K562 (cell line): ENCODE data around the gene KLHL15. TPM values are rescaled to one million over a fixed set of nuclear protein-coding genes. Genes with fewer than 3 reads are reported as not detected.

Source experiments
- BRF1 ChIP-seq: IDR thresholded peaks from 3 replicates; pipeline ENCODE4 v1.6.1; 2011; ENCODE audit warnings: borderline replicate concordance, mild to moderate bottlenecking; ENCODE audit not compliant: insufficient read length; ENCODE audit errors: extremely low read depth
- E2F3 ChIP-seq: fragments of 250-450 bp; sonication (Bioruptor Pico); IDR thresholded peaks from 2 replicates; pipeline ENCODE4 v1.4.0; 2020; ENCODE audit warnings: mild to moderate bottlenecking
- EP300 ChIP-seq: IDR thresholded peaks from 2 replicates; pipeline ENCODE4 v1.6.1; 2012; ENCODE audit warnings: low read length, improper control_type of control experiment
- ESRRA ChIP-seq: fragments of 450-650 bp; IDR thresholded peaks from 2 replicates; pipeline ENCODE4 v1.6.1; 2014; ENCODE audit warnings: low read depth, mild to moderate bottlenecking, moderate library complexity, borderline replicate concordance
- FOSL1 ChIP-seq: fragments of 200-800 bp; sonication (Bioruptor generic); conservative IDR thresholded peaks from 2 replicates; pipeline ENCODE4 v1.6.1; 2016; ENCODE audit warnings: missing genetic modification characterization, missing compliant biosample characterization
- JUND ChIP-seq, 2 experiments: IDR thresholded peaks; 2 replicates in 1 of 2; 3 replicates in 1 of 2; pipeline ENCODE4 v1.6.1; 2011; ENCODE audit warnings: borderline replicate concordance in 2 of 2, low read depth in 2 of 2, low read length in 2 of 2, improper control_type of control experiment in 1 of 2, missing biosample characterization in 1 of 2, missing genetic modification characterization in 1 of 2, missing genetic modification reagents in 1 of 2
- LCOR ChIP-seq: sonication (generic); formaldehyde crosslinking; IDR thresholded peaks from 2 replicates; pipeline ENCODE4 v1.8.0; 2022; ENCODE audit warnings: mild to moderate bottlenecking, missing genetic modification reagents
- NONO ChIP-seq, 2 experiments: fragments of 200-400 bp in 1 of 2; fragments of 450-650 bp in 1 of 2; formaldehyde crosslinking in 1 of 2; IDR thresholded peaks; 2 replicates each; pipeline ENCODE4 v1.6.1; 2017; ENCODE audit warnings: low read depth in 2 of 2, mild to moderate bottlenecking in 2 of 2, moderate library complexity in 2 of 2, low read length in 1 of 2
- RAD21 ChIP-seq, 2 experiments: fragments of 250-450 bp in 1 of 2; fragments of 450-650 bp in 1 of 2; sonication (Bioruptor Pico) in 1 of 2; formaldehyde crosslinking in 1 of 2; IDR thresholded peaks in 1 of 2; conservative IDR thresholded peaks in 1 of 2; 2 replicates each; pipeline versions ENCODE4 v1.4.0 to v1.8.0; 2020 to 2022; ENCODE audit warnings: mild to moderate bottlenecking in 2 of 2, moderate library complexity in 1 of 2
- RCOR1 ChIP-seq, 2 experiments: IDR thresholded peaks; 2 replicates each; pipeline ENCODE4 v1.6.1; 2012; ENCODE audit warnings: low read depth in 2 of 2, low read length in 2 of 2, borderline replicate concordance in 1 of 2, improper control_type of control experiment in 1 of 2
- RNF2 ChIP-seq: sonication (generic); IDR thresholded peaks from 2 replicates; pipeline ENCODE4 v1.6.1; 2016
- SRSF3 ChIP-seq: fragments of 200-400 bp; formaldehyde crosslinking; IDR thresholded peaks from 2 replicates; pipeline ENCODE4 v1.6.1; 2016; ENCODE audit warnings: mild to moderate bottlenecking, low read length, moderate library complexity; ENCODE audit not compliant: insufficient read depth
- TBP ChIP-seq: optimal IDR thresholded peaks from 2 replicates; pipeline ENCODE3; 2011; ENCODE audit warnings: low read depth, low read length, improper control_type of control experiment
- TOE1 ChIP-seq, 2 experiments: fragments of 450-650 bp in 1 of 2; sonication (generic) in 1 of 2; formaldehyde crosslinking in 1 of 2; IDR thresholded peaks; 2 replicates each; pipeline versions ENCODE4 v1.7.1 to v1.8.0; 2016 to 2022; ENCODE audit warnings: borderline replicate concordance in 2 of 2, mild to moderate bottlenecking in 2 of 2, antibody characterized with exemption in 1 of 2, inconsistent platforms in 1 of 2, low read depth in 1 of 2, missing genetic modification reagents in 1 of 2, moderate library complexity in 1 of 2
- ZFP91 ChIP-seq: sonication (generic); formaldehyde crosslinking; IDR thresholded peaks from 2 replicates; pipeline ENCODE4 v1.8.0; 2022; ENCODE audit warnings: mild to moderate bottlenecking, missing genetic modification reagents
- ZNF444 ChIP-seq: fragments of 250-450 bp; sonication (Bioruptor Pico); IDR thresholded peaks from 2 replicates; pipeline ENCODE4 v1.4.0; 2020; ENCODE audit warnings: mild to moderate bottlenecking, moderate library complexity
- polyA plus RNA-seq, 8 experiments: library from polyadenylated mRNA; depleted of rRNA in 4 of 8; stranded (reverse) in 5 of 8; unstranded in 3 of 8; fragments of >200 nt; fragmentation: Nextera tagmentation in 2 of 8; fragmentation: Illumina TruSeq in 1 of 8; extraction: Ambion mirVana in 2 of 8; extraction: Trizol in 1 of 8; gene quantifications; 2 replicates each; pipeline versions ENCODE4 v1.2.1 to v1.2.3, GENCODE V29; 2011 to 2014; ENCODE audit warnings: inconsistent platforms in 1 of 8, missing spikeins in 1 of 8
- total RNA-seq, 7 experiments: library from RNA; depleted of rRNA in 6 of 7; stranded (reverse); fragments of >200 nt in 6 of 7; fragmentation: Illumina TruSeq in 2 of 7; extraction: Trizol in 2 of 7; gene quantifications; 2 replicates each; pipeline versions ENCODE4 v1.2.1 to v1.2.3, GENCODE V29; 2011 to 2021; ENCODE audit warnings: low replicate concordance in 1 of 7
- TF ChIP-seq, protein P1 (sequence below): sonication (generic); formaldehyde crosslinking; IDR thresholded peaks from 2 replicates; pipeline ENCODE4 v1.8.1; 2023; ENCODE audit warnings: mild to moderate bottlenecking, missing genetic modification reagents, moderate library complexity

KLHL15 gene
- total and polyA plus RNA-seq, 9 of the 15 experiments (the other 6 are each of a cell fraction or from before 2014, with no cell fraction given): 3.0 to 12.4 (median 7.6) TPM

DNA sequence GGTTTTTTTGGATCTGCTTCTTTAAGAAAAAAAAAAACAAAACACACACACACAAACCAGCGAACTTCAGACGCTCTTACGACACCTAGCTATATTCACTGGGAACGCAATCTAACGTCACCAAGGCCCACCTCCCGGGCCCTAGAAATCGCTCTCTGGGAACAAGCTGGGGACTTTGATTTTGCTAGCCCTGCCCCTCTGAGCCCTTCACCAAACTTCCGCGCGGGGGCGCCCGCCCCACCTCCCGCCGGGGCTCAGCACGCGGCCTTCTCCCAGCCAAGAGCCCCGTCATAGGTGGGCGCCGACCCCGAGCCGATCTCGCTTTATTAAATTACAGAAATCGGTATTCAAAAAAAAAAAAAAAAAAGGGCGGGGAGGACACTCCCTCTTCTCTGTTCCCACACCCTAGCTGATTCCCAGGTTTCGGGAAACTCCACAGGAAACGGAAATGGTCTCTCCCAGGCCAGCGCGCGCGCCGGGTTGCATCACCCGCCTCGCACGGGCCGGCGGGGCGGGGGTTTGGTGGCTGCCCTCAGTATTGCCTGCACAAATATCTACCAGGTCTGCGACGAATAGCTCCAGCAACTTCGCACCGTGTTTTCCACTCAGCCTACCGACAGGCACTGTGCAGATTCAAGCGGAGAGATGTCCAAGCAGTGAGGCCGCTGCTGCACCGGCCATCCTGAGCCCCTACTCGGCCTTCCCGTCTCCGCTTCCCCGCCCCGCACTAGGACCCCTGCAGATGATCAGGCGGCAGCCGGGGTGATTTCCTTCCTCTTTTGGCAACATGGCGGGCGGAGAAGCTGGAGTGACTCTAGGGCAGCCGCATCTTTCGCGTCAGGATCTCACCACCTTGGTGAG is 27.4 kb upstream of the KLHL15 start, which contains the start of gene EIF2S3 (continued):
- peak; percentile 51 to 63 for TF ChIP-seq RAD21 (CRISPR knock-in tag; conservative IDR thresholded peaks at IDR 0.05 in 1 of 2, IDR thresholded peaks at IDR 0.05 in 1 of 2)
- TF ChIP-seq RNF2: peak; percentile 50; the same call in 1 of the 2 replicates
- TF ChIP-seq SRSF3: no peak
- TF ChIP-seq NONO (IDR thresholded peaks at IDR 0.05; ENCODE audit: low read depth in 2 of 2, low read length in 1 of 2): 0 out of 4 replicates have a peak, but pooled peaks of 1 of the 2 experiments have one; percentile 5
- TF ChIP-seq ESRRA: no peak; the same call in 1 of the 2 replicates
- peak; percentile 80 for TF ChIP-seq JUND (IDR thresholded peaks at IDR 0.05; ENCODE audit: borderline replicate concordance, low read depth, low read length)
- TF ChIP-seq JUND (tag; IDR thresholded peaks at IDR 0.05; ENCODE audit: borderline replicate concordance, low read depth, low read length): peak; percentile 72; the same call in 1 of the 3 replicates
- TF ChIP-seq TOE1 (IDR thresholded peaks at IDR 0.05; ENCODE audit: borderline replicate concordance): peak; percentile 82
- TF ChIP-seq TOE1 (CRISPR knock-in tag; IDR thresholded peaks at IDR 0.05; ENCODE audit: borderline replicate concordance, low read depth): no peak
- peak; percentile 84 for TF ChIP-seq TBP
- peak; percentile 20; the same call in 1 of the 2 replicates for TF ChIP-seq EP300
- peak; percentile 7 to 84; a peak in 2 of 4 replicates for TF ChIP-seq RCOR1 (IDR thresholded peaks at IDR 0.05; ENCODE audit: borderline replicate concordance in 1 of 2, low read depth in 2 of 2, low read length in 2 of 2)
- TF ChIP-seq ZFP91 (CRISPR knock-in tag): peak; percentile 90
- TF ChIP-seq, protein P1, sequence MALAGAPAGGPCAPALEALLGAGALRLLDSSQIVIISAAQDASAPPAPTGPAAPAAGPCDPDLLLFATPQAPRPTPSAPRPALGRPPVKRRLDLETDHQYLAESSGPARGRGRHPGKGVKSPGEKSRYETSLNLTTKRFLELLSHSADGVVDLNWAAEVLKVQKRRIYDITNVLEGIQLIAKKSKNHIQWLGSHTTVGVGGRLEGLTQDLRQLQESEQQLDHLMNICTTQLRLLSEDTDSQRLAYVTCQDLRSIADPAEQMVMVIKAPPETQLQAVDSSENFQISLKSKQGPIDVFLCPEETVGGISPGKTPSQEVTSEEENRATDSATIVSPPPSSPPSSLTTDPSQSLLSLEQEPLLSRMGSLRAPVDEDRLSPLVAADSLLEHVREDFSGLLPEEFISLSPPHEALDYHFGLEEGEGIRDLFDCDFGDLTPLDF: peak; percentile 83
- no peak for TF ChIP-seq E2F3 (CRISPR knock-in tag)
- TF ChIP-seq FOSL1: peak; percentile 48; the same call in 1 of the 2 replicates
- TF ChIP-seq LCOR: peak; percentile 24; the same call in 1 of the 2 replicates
- TF ChIP-seq ZNF444: no peak
- no peak for TF ChIP-seq BRF1
